Pancreas (tissue), 10 donors: ENCODE results near the gene GCM1. TPM values are rescaled to one million over a fixed set of nuclear protein-coding genes. Genes with fewer than 3 reads are reported as not detected.

Experiments
- ATAC-seq, 4 donors: fragments of 200-7000 bp; cut with Tn5 transposase; one replicate each; pipeline versions ENCODE4 v1.8.0 to v1.9.1; 2020; ENCODE audit warnings: mild to moderate bottlenecking in 4 of 4, moderate library complexity in 4 of 4
- DNase-seq, 6 donors: peaks; one replicate each; pipeline ENCODE4 v3.0.0-alpha.2; 2020
- FAIRE-seq: peaks from 2 replicates; lab custom pipeline; 2012; peaks lifted over from hg19 to GRCh38; lab: Jason Lieb, UNC
- H3K27ac ChIP-seq, 4 donors: fragments of 200-600 bp; sonication (generic); 1 replicate in 3 of 4; 2 replicates in 1 of 4; pipeline versions ENCODE4 v1.5.0 to v1.8.0; 2020
- H3K27me3 ChIP-seq, 4 donors: fragments of 200-600 bp; one replicate each; pipeline ENCODE4 v1.8.0; 2021
- H3K36me3 ChIP-seq, 3 donors: fragments of 200-600 bp; sonication (generic) in 1 of 3; one replicate each; pipeline versions ENCODE4 v1.5.0 to v1.8.0; 2020 to 2021
- H3K4me1 ChIP-seq, 3 donors: fragments of 200-600 bp; one replicate each; pipeline ENCODE4 v1.8.0; 2021
- H3K4me3 ChIP-seq, 4 donors: fragments of 200-600 bp; sonication (generic) in 2 of 4; one replicate each; pipeline versions ENCODE4 v1.5.0 to v1.8.0; 2020 to 2021
- H3K9me3 ChIP-seq, 4 donors: fragments of 200-600 bp; one replicate each; pipeline ENCODE4 v1.8.0; 2021
- WGBS, 2 donors: extraction: QIAGEN DNeasy Blood & Tissue Kit; methylation state at CpG; one replicate each; pipeline ENCODE4 v1.1.7; 2013; 5-methylcytosine and 5-hydroxymethylcytosine counted together
- intact Hi-C, 3 donors: fragments of 100-400 bp; cut with DNase I; formaldehyde crosslinking; loops; one replicate each; pipeline versions ENCODE4 v1.11.1 to v1.14.2; 2022
- polyA plus RNA-seq, 2 donors: library from polyadenylated mRNA; stranded (reverse); fragments of 200-250 nt; gene quantifications; one replicate each; pipeline ENCODE4 v1.2.3, GENCODE V29; 2013
- total RNA-seq, 6 donors: library from RNA; stranded (reverse); fragmentation: NEBNext Ultra II Directional in 4 of 6; extraction: Animal tissue kit (Norgen Biotek cat#: 25700) in 4 of 6; gene quantifications; one replicate each; pipeline versions ENCODE4 v1.2.1 to v1.2.4, GENCODE V29; 2021 to 2023
- TF ChIP-seq, protein P1 (sequence below), 4 donors: fragments of 200-600 bp; sonication (generic) in 3 of 4; IDR thresholded peaks; one replicate each; pipeline versions ENCODE4 v1.5.0 to v1.8.0; 2021; ENCODE audit warnings: antibody characterized with exemption in 4 of 4
- donor health status: healthy with polysubstance abuse.
- donor health status: DM: no; HTN: no; CAD: no; lungs with moderate emphysema.
- donor health status: DM: no; HTN: no; CAD: no.
- donor health status: control.
- donor health status: control.
- donor health status: Bipolar disorder and iron deficiency.
- donor health status: DM: yes; HTN: yes; CAD: no.
- donor health status: DM: no; HTN: no; CAD: no.
- donor health status: DM: no; HTN: no; CAD: no.
- donor health status: DM: yes; HTN: yes; CAD: no.

GCM1 gene
- total and polyA plus RNA-seq, 8 donors: not detected

DNA sequence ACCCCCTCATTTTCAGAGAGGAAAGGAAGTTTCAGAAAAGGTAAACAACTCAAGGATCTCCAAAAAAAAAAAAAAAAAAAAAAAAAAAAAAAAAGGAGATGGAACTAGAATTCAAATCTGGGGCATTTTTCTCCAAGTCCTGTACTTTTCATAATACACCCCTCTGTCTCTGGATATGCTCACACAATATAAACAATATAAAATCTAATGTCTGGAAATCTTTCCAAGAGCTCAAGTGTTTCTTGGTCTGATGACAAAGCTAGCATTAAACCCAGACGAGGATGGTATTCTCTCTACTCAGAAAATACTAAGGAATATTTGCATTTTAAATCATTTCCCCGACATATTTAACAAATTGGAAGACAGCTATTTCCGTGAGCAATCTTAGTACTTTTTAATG lies 5.8 kb downstream of the GCM1 start:
- H3K9me3 ChIP-seq: no peaks in the 10 kb centered on the region
- ATAC-seq: no peak
- no peak overlapping the region for H3K27ac ChIP-seq
- no peak for DNase-seq
- peak; percentile 17 for FAIRE-seq
- H3K4me1 ChIP-seq: no peaks in the 10 kb centered on the region
- H3K36me3 ChIP-seq: no peaks in the 10 kb centered on the region
- 52 to 67% methylated on average over 3 of the region's 3 CpGs for WGBS, 2 donors
- intact Hi-C loops: no loop called here
- TF ChIP-seq, protein P1, sequence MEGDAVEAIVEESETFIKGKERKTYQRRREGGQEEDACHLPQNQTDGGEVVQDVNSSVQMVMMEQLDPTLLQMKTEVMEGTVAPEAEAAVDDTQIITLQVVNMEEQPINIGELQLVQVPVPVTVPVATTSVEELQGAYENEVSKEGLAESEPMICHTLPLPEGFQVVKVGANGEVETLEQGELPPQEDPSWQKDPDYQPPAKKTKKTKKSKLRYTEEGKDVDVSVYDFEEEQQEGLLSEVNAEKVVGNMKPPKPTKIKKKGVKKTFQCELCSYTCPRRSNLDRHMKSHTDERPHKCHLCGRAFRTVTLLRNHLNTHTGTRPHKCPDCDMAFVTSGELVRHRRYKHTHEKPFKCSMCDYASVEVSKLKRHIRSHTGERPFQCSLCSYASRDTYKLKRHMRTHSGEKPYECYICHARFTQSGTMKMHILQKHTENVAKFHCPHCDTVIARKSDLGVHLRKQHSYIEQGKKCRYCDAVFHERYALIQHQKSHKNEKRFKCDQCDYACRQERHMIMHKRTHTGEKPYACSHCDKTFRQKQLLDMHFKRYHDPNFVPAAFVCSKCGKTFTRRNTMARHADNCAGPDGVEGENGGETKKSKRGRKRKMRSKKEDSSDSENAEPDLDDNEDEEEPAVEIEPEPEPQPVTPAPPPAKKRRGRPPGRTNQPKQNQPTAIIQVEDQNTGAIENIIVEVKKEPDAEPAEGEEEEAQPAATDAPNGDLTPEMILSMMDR (IDR thresholded peaks at IDR 0.05): no peak
- H3K4me3 ChIP-seq: no peak overlapping the region
- no peaks in the 10 kb centered on the region for H3K27me3 ChIP-seq

- Histone ChIP-seq H3K27ac (no peak overlapping the region), H3K27me3 (no peaks in the 10 kb centered on the region), H3K4me3 (no peak overlapping the region), H3K36me3 (no peaks in the 10 kb centered on the region), H3K4me1 (no peaks in the 10 kb centered on the region), H3K9me3 (no peaks in the 10 kb centered on the region)
- TF ChIP-seq, protein P1 (IDR thresholded peaks at IDR 0.05): no peak
- no peak for ATAC-seq
- no peak for DNase-seq
- intact Hi-C loops: no loop called here
- FAIRE-seq: no peak
- 58 to 67% methylated on average over 4 of the region's 4 CpGs for WGBS, 2 donors
Observed at GRCh38 chr6:53139841-53140413, 8.7 kb downstream of the GCM1 start.

DNA sequence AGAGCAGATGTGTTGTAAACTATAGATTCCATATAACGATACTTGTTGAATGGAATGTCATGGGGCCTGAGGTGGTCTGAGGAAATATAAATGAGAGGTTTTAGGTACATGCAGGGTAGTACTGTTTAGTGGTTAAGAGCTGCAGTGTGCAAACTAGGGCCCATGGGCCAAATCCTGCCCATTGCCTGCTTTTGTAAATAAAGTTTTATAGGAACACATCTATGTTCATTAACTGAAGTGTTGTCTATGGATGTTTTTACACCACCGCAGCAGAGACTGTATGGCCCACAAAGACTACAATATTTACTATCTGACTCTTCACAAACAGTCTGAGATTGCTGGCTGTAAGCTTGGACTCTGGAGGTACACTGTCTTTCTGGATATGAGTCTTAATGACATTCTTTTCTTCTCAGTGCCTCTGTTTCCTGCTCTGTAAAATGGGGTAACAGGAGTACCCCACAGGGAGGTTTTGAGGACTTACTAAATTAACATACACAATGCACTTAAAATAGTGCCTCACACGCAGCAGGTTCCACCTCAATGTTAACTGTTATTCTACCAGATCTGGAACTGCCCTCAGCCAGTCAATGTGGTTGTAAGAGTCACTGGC lies 12.5 kb downstream of the GCM1 start:
- 90% methylated on average over 3 of the region's 3 CpGs for WGBS, 2 donors
- ATAC-seq (no peak), DNase-seq (no peak), FAIRE-seq (no peak)
- intact Hi-C loops: no loop called here
- no peak overlapping the region for H3K27ac ChIP-seq
- H3K4me1 ChIP-seq: no peaks in the 10 kb centered on the region
- H3K4me3 ChIP-seq: no peak overlapping the region
- H3K36me3 ChIP-seq: no peaks in the 10 kb centered on the region
- TF ChIP-seq, protein P1 (IDR thresholded peaks at IDR 0.05): no peak
- H3K27me3 ChIP-seq: no peaks in the 10 kb centered on the region
- no peaks in the 10 kb centered on the region for H3K9me3 ChIP-seq

DNA sequence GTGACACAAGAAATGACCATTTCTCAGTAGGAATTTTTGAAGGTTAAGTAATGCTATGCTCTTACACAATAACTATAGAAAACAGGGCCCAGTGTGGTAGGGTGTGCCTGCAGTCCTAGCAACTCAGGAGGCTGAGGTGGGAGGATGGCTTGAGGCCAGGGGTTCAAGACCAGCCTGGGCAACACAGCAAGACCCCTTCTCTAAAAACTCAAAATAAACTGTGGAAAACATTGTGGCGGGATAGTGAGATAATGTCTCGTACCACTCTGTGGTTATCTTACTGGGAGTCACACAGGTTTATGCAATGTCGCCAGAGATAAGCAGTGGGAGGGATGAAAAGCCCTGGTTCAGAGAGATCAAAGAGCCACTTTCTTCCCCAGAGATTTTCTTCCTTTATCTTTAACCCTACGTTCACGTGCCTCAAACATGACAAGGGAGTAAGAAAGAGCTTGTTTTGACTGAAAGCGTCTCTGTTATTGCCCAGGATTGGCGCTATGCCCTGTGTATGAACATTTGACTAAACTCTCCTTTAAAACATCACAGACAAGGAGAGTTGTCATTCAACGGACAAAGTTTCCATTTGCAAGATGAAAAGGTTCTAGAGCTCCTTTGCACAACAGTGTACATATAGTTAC lies 13.9 kb downstream of the GCM1 start:
- FAIRE-seq: no peak
- TF ChIP-seq, protein P1 (IDR thresholded peaks at IDR 0.05): no peak
- H3K27me3 ChIP-seq: no peaks in the 10 kb centered on the region
- H3K27ac ChIP-seq: no peak overlapping the region
- ATAC-seq: no peak
- H3K4me1 ChIP-seq: no peaks in the 10 kb centered on the region
- no peaks in the 10 kb centered on the region for H3K9me3 ChIP-seq
- WGBS, 2 donors: 24 to 30% methylated on average over 8 of the region's 8 CpGs
- no peaks in the 10 kb centered on the region for H3K36me3 ChIP-seq
- DNase-seq: no peak
- intact Hi-C loops: no loop called here
- no peak overlapping the region for H3K4me3 ChIP-seq

- WGBS, 2 donors: 85 to 89% methylated on average over 16 of the region's 16 CpGs
- Histone ChIP-seq H3K9me3 (no peaks in the 10 kb centered on the region), H3K4me1 (no peaks in the 10 kb centered on the region), H3K27ac (no peak overlapping the region), H3K36me3 (no peaks in the 10 kb centered on the region), H3K4me3 (no peak overlapping the region), H3K27me3 (no peaks in the 10 kb centered on the region)
- TF ChIP-seq, protein P1 (IDR thresholded peaks at IDR 0.05): no peak
- intact Hi-C loops: no loop called here
- DNase-seq: no peak
- ATAC-seq: no peak
- FAIRE-seq: no peak
Observed at GRCh38 chr6:53133961-53134360, 14.7 kb downstream of the GCM1 start.
